H1 (cell line): ENCODE data around the gene ASIP. TPM values are rescaled to one million over a fixed set of nuclear protein-coding genes. Genes with fewer than 3 reads are reported as not detected.

Experiments
- CTCF ChIA-PET: fragments of 300-600 bp; sonication (Branson Sonifier 250); formaldehyde crosslinking; loops from one replicate; lab custom pipeline; 2021; ENCODE audit not compliant: partially characterized antibody; lab: Charles Lee
- POLR2A ChIA-PET: fragments of 300-600 bp; sonication (Branson Sonifier 250); formaldehyde crosslinking; loops from one replicate; lab custom pipeline; 2021; ENCODE audit warnings: inconsistent platforms; ENCODE audit not compliant: partially characterized antibody; lab: Charles Lee
- DNase-seq, 2 experiments: peaks; one replicate each; pipeline versions ENCODE4 v3.0.0 to v3.0.0-alpha.2; 2010 to 2022; ENCODE audit warnings: low spot score in 2 of 2, low read depth in 1 of 2, mixed read lengths in 1 of 2
- FAIRE-seq: peaks from 2 replicates; lab custom pipeline; 2011; peaks lifted over from hg19 to GRCh38; lab: Jason Lieb, UNC
- H2AFZ ChIP-seq: 2 replicates; pipeline ENCODE4 v1.8.1; 2012; ENCODE audit warnings: low read length, inconsistent platforms
- H2AK5ac ChIP-seq: 2 replicates; pipeline ENCODE4 v1.6.1; 2013; ENCODE audit warnings: low read depth, low read length
- H2BK120ac ChIP-seq: replicated peaks from 2 replicates; pipeline ENCODE3; 2013; ENCODE audit warnings: low read depth, low read length, inconsistent platforms
- H2BK12ac ChIP-seq: 2 replicates; pipeline ENCODE4 v1.6.1; 2013; ENCODE audit warnings: low read depth, low read length
- H2BK15ac ChIP-seq: 2 replicates; pipeline ENCODE4 v1.6.1; 2013; ENCODE audit warnings: low read length
- H2BK20ac ChIP-seq: 2 replicates; pipeline ENCODE4 v1.6.1; 2013; ENCODE audit warnings: low read length
- H2BK5ac ChIP-seq: 2 replicates; pipeline ENCODE4 v1.6.1; 2013; ENCODE audit warnings: low read depth, low read length
- H3K14ac ChIP-seq: 2 replicates; pipeline ENCODE4 v1.6.1; 2013; ENCODE audit warnings: inconsistent platforms; ENCODE audit not compliant: insufficient read length
- H3K18ac ChIP-seq: 2 replicates; pipeline ENCODE4 v1.6.1; 2013; ENCODE audit warnings: low read length; ENCODE audit errors: extremely low read depth
- H3K23ac ChIP-seq: 2 replicates; pipeline ENCODE4 v1.6.1; 2013; ENCODE audit warnings: inconsistent platforms; ENCODE audit not compliant: insufficient read length
- H3K23me2 ChIP-seq: 2 replicates; pipeline ENCODE4 v1.6.1; 2013; ENCODE audit warnings: low read depth, low read length
- H3K27ac ChIP-seq: 2 replicates; pipeline ENCODE4 v1.6.1; 2011; ENCODE audit warnings: low read depth, low read length, inconsistent platforms
- H3K27me3 ChIP-seq, 4 experiments: replicated peaks in 1 of 4; 1 replicate in 1 of 4; 2 replicates in 3 of 4; pipeline versions ENCODE4 v1.6.1 to v1.8.1; 2011 to 2013; ENCODE audit warnings: low read length in 3 of 4, mild to moderate bottlenecking in 3 of 4, inconsistent platforms in 2 of 4, mixed read lengths in 2 of 4, moderate library complexity in 1 of 4; ENCODE audit not compliant: control insufficient read depth in 3 of 4, insufficient read depth in 3 of 4; ENCODE audit errors: extremely low read depth in 1 of 4
- H3K36me3 ChIP-seq, 4 experiments: 2 replicates each; pipeline versions ENCODE4 v1.6.1 to v1.8.1; 2011 to 2013; ENCODE audit warnings: mild to moderate bottlenecking in 4 of 4, low read length in 3 of 4, moderate library complexity in 2 of 4, control low read depth in 1 of 4, inconsistent platforms in 1 of 4; ENCODE audit not compliant: insufficient read depth in 4 of 4, control insufficient read depth in 2 of 4
- H3K4ac ChIP-seq: replicated peaks from 2 replicates; pipeline ENCODE3; 2013; ENCODE audit warnings: low read length, low read depth, mixed read lengths, inconsistent platforms; ENCODE audit not compliant: insufficient read length
- H3K4me1 ChIP-seq, 4 experiments: replicated peaks in 1 of 4; 1 replicate in 1 of 4; 2 replicates in 3 of 4; pipeline versions ENCODE4 v1.6.1 to v1.8.1; 2011 to 2013; ENCODE audit warnings: low read length in 3 of 4, inconsistent platforms in 2 of 4, mixed read lengths in 1 of 4; ENCODE audit not compliant: insufficient read depth in 4 of 4, control insufficient read depth in 3 of 4
- H3K4me2 ChIP-seq, 2 experiments: 2 replicates each; pipeline versions ENCODE4 v1.6.1 to v1.8.1; 2011 to 2013; ENCODE audit warnings: low read depth in 2 of 2, low read length in 2 of 2, control low read depth in 1 of 2, inconsistent platforms in 1 of 2, mild to moderate bottlenecking in 1 of 2; ENCODE audit not compliant: insufficient read depth in 1 of 2
- H3K4me3 ChIP-seq, 4 experiments: fragments of 200-600, 300-600 bp in 1 of 4; sonication (generic), shearing (Covaris generic), sonication (Bioruptor Twin) in 1 of 4; 2 replicates each; pipeline versions ENCODE4 v1.5.1 to v1.8.1; 2011 to 2016; ENCODE audit warnings: low read length in 4 of 4, low read depth in 3 of 4, control low read depth in 2 of 4, inconsistent platforms in 2 of 4, mild to moderate bottlenecking in 2 of 4, mixed read lengths in 1 of 4, moderate library complexity in 1 of 4; ENCODE audit not compliant: insufficient read depth in 2 of 4; ENCODE audit errors: extremely low read depth in 1 of 4
- H3K56ac ChIP-seq: replicated peaks from 2 replicates; pipeline ENCODE3; 2013; ENCODE audit warnings: low read depth, mild to moderate bottlenecking, mixed read lengths, low read length, inconsistent platforms; ENCODE audit not compliant: insufficient read length
- H3K79me1 ChIP-seq: 2 replicates; pipeline ENCODE4 v1.6.1; 2013; ENCODE audit warnings: low read depth, low read length, control low read depth
- H3K79me2 ChIP-seq, 2 experiments: 2 replicates each; pipeline versions ENCODE4 v1.6.1 to v1.8.1; 2012 to 2013; ENCODE audit warnings: low read length in 2 of 2, mild to moderate bottlenecking in 2 of 2, inconsistent platforms in 1 of 2; ENCODE audit not compliant: insufficient read depth in 2 of 2, control insufficient read depth in 1 of 2
- H3K9ac ChIP-seq, 4 experiments: replicated peaks in 1 of 4; 1 replicate in 1 of 4; 2 replicates in 3 of 4; pipeline versions ENCODE4 v1.6.1 to v1.8.1; 2011 to 2013; ENCODE audit warnings: low read depth in 3 of 4, low read length in 3 of 4, control low read depth in 2 of 4, mild to moderate bottlenecking in 2 of 4, moderate library complexity in 2 of 4, inconsistent platforms in 1 of 4; ENCODE audit errors: extremely low read depth in 1 of 4
- H3K9me3 ChIP-seq, 2 experiments: 2 replicates each; pipeline versions ENCODE4 v1.6.1 to v1.8.1; 2012 to 2013; ENCODE audit warnings: mild to moderate bottlenecking in 2 of 2, moderate library complexity in 2 of 2, control low read depth in 1 of 2, inconsistent platforms in 1 of 2, low read depth in 1 of 2, low read length in 1 of 2, mixed read lengths in 1 of 2; ENCODE audit not compliant: insufficient read depth in 2 of 2
- H4K20me1 ChIP-seq, 2 experiments: replicated peaks in 1 of 2; 2 replicates each; pipeline versions ENCODE3 to v1.8.1; 2011 to 2013; ENCODE audit warnings: inconsistent platforms in 2 of 2, low read length in 2 of 2, mild to moderate bottlenecking in 1 of 2; ENCODE audit not compliant: insufficient read depth in 2 of 2, control insufficient read depth in 1 of 2
- H4K5ac ChIP-seq: 2 replicates; pipeline ENCODE4 v1.6.1; 2013; ENCODE audit warnings: low read length, low read depth, mixed read lengths, inconsistent platforms; ENCODE audit not compliant: insufficient read length
- H4K8ac ChIP-seq: 2 replicates; pipeline ENCODE4 v1.8.0; 2013; ENCODE audit warnings: mild to moderate bottlenecking, moderate library complexity, low read length, inconsistent platforms; ENCODE audit not compliant: insufficient read depth; ENCODE audit errors: extremely low read depth
- H4K91ac ChIP-seq: replicated peaks from 2 replicates; pipeline ENCODE3; 2013; ENCODE audit warnings: low read length, mixed read lengths, inconsistent platforms; ENCODE audit not compliant: insufficient read length
- BACH1 ChIP-seq: IDR thresholded peaks from 2 replicates; pipeline ENCODE4 v1.6.1; 2012; ENCODE audit warnings: low read length, improper control_type of control experiment
- CBX8 ChIP-seq: fragments of 300-800, 300-1000 bp; sonication (generic); IDR thresholded peaks from 2 replicates; pipeline ENCODE4 v1.7.1; 2016; ENCODE audit warnings: low read depth, low read length, borderline replicate concordance
- CHD1 ChIP-seq: IDR thresholded peaks from 2 replicates; pipeline ENCODE4 v1.6.1; 2012; ENCODE audit warnings: low read depth, low read length, improper control_type of control experiment
- JUND ChIP-seq: IDR thresholded peaks from 2 replicates; pipeline ENCODE4 v1.6.1; 2011; ENCODE audit warnings: mild to moderate bottlenecking, improper control_type of control experiment, low read length
- KDM4A ChIP-seq: IDR thresholded peaks from one replicate; pipeline ENCODE4 v1.7.1; 2012; ENCODE audit warnings: low read depth, mild to moderate bottlenecking, moderate library complexity, low read length, inconsistent platforms; ENCODE audit not compliant: severe bottlenecking
- RAD21 ChIP-seq, 2 experiments: IDR thresholded peaks in 1 of 2; conservative IDR thresholded peaks in 1 of 2; 2 replicates each; pipeline ENCODE4 v1.6.1; 2011; ENCODE audit warnings: low read depth in 2 of 2, low read length in 2 of 2, improper control_type of control experiment in 1 of 2, inconsistent platforms in 1 of 2, mild to moderate bottlenecking in 1 of 2, moderate library complexity in 1 of 2
- SRF ChIP-seq: IDR thresholded peaks from 2 replicates; pipeline ENCODE4 v1.6.1; 2011; ENCODE audit warnings: mild to moderate bottlenecking, low read depth, low read length, moderate library complexity
- TAF1 ChIP-seq: IDR thresholded peaks from 2 replicates; pipeline ENCODE4 v1.6.1; 2011; ENCODE audit warnings: mild to moderate bottlenecking, low read depth, low read length
- WGBS, 2 experiments: shearing (Covaris generic) in 1 of 2; methylation state at CpG; one replicate each; pipeline versions ENCODE4 v1.1.6 to v1.1.7; 2013 to 2015; ENCODE audit warnings: low lambda C conversion rate in 2 of 2, mixed read lengths in 2 of 2, inconsistent platforms in 1 of 2, low coverage in 1 of 2, missing lambda C conversion rate in 1 of 2; ENCODE audit not compliant: insufficient replicate concordance in 2 of 2, insufficient coverage in 1 of 2, insufficient read length in 1 of 2; ENCODE audit errors: extremely low coverage in 1 of 2, missing lambda C conversion rate in 1 of 2; 5-methylcytosine and 5-hydroxymethylcytosine counted together
- polyA plus RNA-seq, 7 experiments: library from polyadenylated mRNA; depleted of rRNA in 3 of 7; stranded (reverse) in 5 of 7; unstranded in 2 of 7; fragments of >200 nt in 5 of 7; fragments of 200-250 nt in 2 of 7; gene quantifications; 1 replicate in 5 of 7; 2 replicates in 1 of 7; 4 replicates in 1 of 7; pipeline versions ENCODE4 v1.2.1 to v1.2.3, GENCODE V29; 2011 to 2013; ENCODE audit warnings: missing spikeins in 2 of 7, mixed read lengths in 2 of 7
- total RNA-seq: library from RNA; stranded (reverse); fragmentation: NEBNext Ultra II Directional; extraction: Animal tissue kit (Norgen Biotek cat#: 25700); gene quantifications from 2 replicates; pipeline ENCODE4 v1.2.1, GENCODE V29; 2021

The ASIP gene
- total and polyA plus RNA-seq, 2 of the 8 experiments (the other 6 are each of a cell fraction or from before 2014, with no cell fraction given): not detected

DNA sequence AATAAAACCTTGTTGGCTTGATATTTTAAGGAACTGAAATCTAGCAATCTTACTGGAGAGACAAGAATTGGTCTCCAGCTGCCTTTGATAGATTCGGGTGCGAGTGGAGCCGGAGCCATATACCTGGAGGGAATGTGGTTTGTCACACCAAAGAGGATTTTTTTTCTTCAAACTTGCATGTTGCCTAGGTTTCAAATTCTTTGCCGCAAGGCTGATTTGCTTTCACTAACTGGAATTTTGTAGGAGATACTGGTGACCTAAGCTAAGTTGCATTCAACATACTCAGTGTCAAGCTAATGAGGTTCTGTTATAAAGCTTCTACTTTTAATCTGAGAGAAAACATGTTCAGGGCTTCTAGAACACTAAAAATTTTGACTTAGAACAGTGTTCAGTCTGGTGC is 39.7 kb upstream of the ASIP start:
- no peaks in the 10 kb centered on the region for H3K9me3 ChIP-seq
- H3K18ac ChIP-seq: no peak overlapping the region
- H3K79me1 ChIP-seq: no peaks in the 10 kb centered on the region
- TF ChIP-seq CHD1: no peak
- TF ChIP-seq CBX8: no peak
- TF ChIP-seq RAD21 (IDR thresholded peaks at IDR 0.05 in 1 of 2, conservative IDR thresholded peaks at IDR 0.05 in 1 of 2; ENCODE audit: low read depth in 2 of 2, low read length in 2 of 2): no peak
- TF ChIP-seq JUND: no peak
- TF ChIP-seq SRF: no peak
- TF ChIP-seq KDM4A: no peak
- TF ChIP-seq BACH1: no peak
- no peak for TF ChIP-seq TAF1
- H3K4me2 ChIP-seq: no peak overlapping the region
- H2BK5ac ChIP-seq: no peak overlapping the region
- H3K56ac ChIP-seq: no peak overlapping the region
- no peaks in the 10 kb centered on the region for H3K79me2 ChIP-seq
- no peak overlapping the region for H2AK5ac ChIP-seq
- no peak overlapping the region for H4K91ac ChIP-seq
- no peak for DNase-seq
- H3K36me3 ChIP-seq: no peaks in the 10 kb centered on the region
- no peak overlapping the region for H3K4ac ChIP-seq
- H3K4me1 ChIP-seq: no peaks in the 10 kb centered on the region
- H2BK120ac ChIP-seq: no peak overlapping the region
- 91% methylated on average over 4 of the region's 4 CpGs; no CpG with 5 or more reads in 1 of the 2 experiments for WGBS, 2 experiments
- H3K4me3 ChIP-seq: no peak overlapping the region
- H4K8ac ChIP-seq: no peak overlapping the region
- H3K27ac ChIP-seq: no peak overlapping the region
- no peaks in the 10 kb centered on the region for H4K20me1 ChIP-seq
- H3K23ac ChIP-seq: no peak overlapping the region
- H3K14ac ChIP-seq: no peak overlapping the region
- no peak overlapping the region for H2BK12ac ChIP-seq
- ChIA-PET POLR2A (interaction anchor here (0.9 kb wide), 1 partner anchor 274 kb away, joined by 3 read pairs; no protein-coding TSS in a partner anchor), CTCF (interaction anchor here (0.6 to 2.9 kb wide), 3 partner anchors 10 to 59 kb away, joined by 3 to 13 read pairs (median 3); no protein-coding TSS in a partner anchor)
- no peak overlapping the region for H2BK20ac ChIP-seq
- no peak overlapping the region for H2AFZ ChIP-seq
- no peaks in the 10 kb centered on the region for H3K27me3 ChIP-seq
- no peak overlapping the region for H3K9ac ChIP-seq
- H4K5ac ChIP-seq: no peak overlapping the region
- FAIRE-seq: no peak
- H3K23me2 ChIP-seq: no peaks in the 10 kb centered on the region
- H2BK15ac ChIP-seq: no peak overlapping the region
